HepG2 (cell line): Measurements from ENCODE around the gene GPS1. TPM values are rescaled to one million over a fixed set of nuclear protein-coding genes. Genes with fewer than 3 reads are reported as not detected.
A peak's percentile ranks its signal among the peaks of the same experiment; 100 is the strongest.

ENCODE experiments used
- CENPBD1 ChIP-seq: sonication (generic); formaldehyde crosslinking; IDR thresholded peaks from 2 replicates; pipeline ENCODE4 v1.8.0; 2022; ENCODE audit warnings: missing genetic modification reagents, low read depth, mild to moderate bottlenecking, borderline replicate concordance
- HMGA1 ChIP-seq: sonication (generic); formaldehyde crosslinking; conservative IDR thresholded peaks from 2 replicates; pipeline ENCODE4 v1.4.0; 2020; ENCODE audit warnings: missing genetic modification reagents
- HMGXB4 ChIP-seq, 2 experiments: sonication (generic) in 1 of 2; formaldehyde crosslinking in 1 of 2; IDR thresholded peaks; 2 replicates each; pipeline versions ENCODE4 v1.4.0 to v1.6.1; 2018 to 2020; ENCODE audit warnings: missing genetic modification reagents in 2 of 2, borderline replicate concordance in 1 of 2, low read depth in 1 of 2, mild to moderate bottlenecking in 1 of 2, missing biosample characterization in 1 of 2
- MBNL3 ChIP-seq: fragments of 250-450 bp; sonication (Bioruptor Pico); conservative IDR thresholded peaks from 2 replicates; pipeline ENCODE4 v1.8.0; 2022; ENCODE audit warnings: mild to moderate bottlenecking, inconsistent platforms
- MYC ChIP-seq: sonication (generic); formaldehyde crosslinking; IDR thresholded peaks from 2 replicates; pipeline ENCODE4 v1.9.0; 2021; ENCODE audit warnings: missing genetic modification reagents, borderline replicate concordance
- PHF21A ChIP-seq: sonication (generic); formaldehyde crosslinking; IDR thresholded peaks from 2 replicates; pipeline ENCODE4 v1.5.0; 2020; ENCODE audit warnings: mild to moderate bottlenecking, missing genetic modification reagents
- RXRA ChIP-seq: sonication (generic); formaldehyde crosslinking; IDR thresholded peaks from 2 replicates; pipeline ENCODE4 v1.5.1; 2020; ENCODE audit warnings: missing genetic modification reagents
- RXRB ChIP-seq: IDR thresholded peaks from 2 replicates; pipeline ENCODE4 v1.6.1; 2016; ENCODE audit warnings: borderline replicate concordance, missing genetic modification reagents, missing compliant biosample characterization
- SALL1 ChIP-seq: sonication (generic); formaldehyde crosslinking; IDR thresholded peaks from 2 replicates; pipeline ENCODE4 v1.8.0; 2022; ENCODE audit warnings: mild to moderate bottlenecking, missing genetic modification reagents
- SALL2 ChIP-seq: sonication (generic); formaldehyde crosslinking; IDR thresholded peaks from 2 replicates; pipeline ENCODE4 v1.8.1; 2023; ENCODE audit warnings: mild to moderate bottlenecking, missing genetic modification reagents, inconsistent platforms
- polyA plus RNA-seq, 8 experiments: library from polyadenylated mRNA; depleted of rRNA in 3 of 8; stranded (reverse) in 7 of 8; unstranded in 1 of 8; fragments of >200 nt; fragmentation: Illumina TruSeq in 4 of 8; extraction: Trizol in 4 of 8; gene quantifications; 2 replicates each; pipeline versions ENCODE4 v1.2.1 to v1.2.3, GENCODE V29; 2011 to 2016; ENCODE audit warnings: low read depth in 4 of 8, missing spikeins in 1 of 8, mixed read lengths in 1 of 8; ENCODE audit not compliant: insufficient read depth in 1 of 8
- total RNA-seq, 5 experiments: library from RNA; depleted of rRNA; stranded (reverse); fragments of >200 nt; fragmentation: Illumina TruSeq; extraction: Trizol; gene quantifications; 2 replicates each; pipeline ENCODE4 v1.2.3, GENCODE V29; 2016; ENCODE audit warnings: low read depth in 1 of 5
- TF ChIP-seq, protein P1 (sequence below): fragments of 450-650 bp; IDR thresholded peaks from 2 replicates; pipeline ENCODE4 v1.6.1; 2017; ENCODE audit warnings: mild to moderate bottlenecking
- TF ChIP-seq, protein P2 (sequence below): conservative IDR thresholded peaks from 2 replicates; pipeline ENCODE4 v1.6.1; 2018; ENCODE audit warnings: missing genetic modification reagents
- TF ChIP-seq, protein P3 (sequence below): IDR thresholded peaks from 2 replicates; pipeline ENCODE4 v1.6.1; 2016; ENCODE audit warnings: missing genetic modification reagents, missing compliant biosample characterization
- TF ChIP-seq, protein P4 (sequence below): sonication (generic); formaldehyde crosslinking; IDR thresholded peaks from 2 replicates; pipeline ENCODE4 v1.4.0; 2020; ENCODE audit warnings: missing genetic modification reagents

The GPS1 gene
- total and polyA plus RNA-seq, 2 of the 13 experiments (the other 11 are each of a cell fraction or from before 2014, with no cell fraction given), result 124 to 128 TPM

- TF ChIP-seq, protein P1, sequence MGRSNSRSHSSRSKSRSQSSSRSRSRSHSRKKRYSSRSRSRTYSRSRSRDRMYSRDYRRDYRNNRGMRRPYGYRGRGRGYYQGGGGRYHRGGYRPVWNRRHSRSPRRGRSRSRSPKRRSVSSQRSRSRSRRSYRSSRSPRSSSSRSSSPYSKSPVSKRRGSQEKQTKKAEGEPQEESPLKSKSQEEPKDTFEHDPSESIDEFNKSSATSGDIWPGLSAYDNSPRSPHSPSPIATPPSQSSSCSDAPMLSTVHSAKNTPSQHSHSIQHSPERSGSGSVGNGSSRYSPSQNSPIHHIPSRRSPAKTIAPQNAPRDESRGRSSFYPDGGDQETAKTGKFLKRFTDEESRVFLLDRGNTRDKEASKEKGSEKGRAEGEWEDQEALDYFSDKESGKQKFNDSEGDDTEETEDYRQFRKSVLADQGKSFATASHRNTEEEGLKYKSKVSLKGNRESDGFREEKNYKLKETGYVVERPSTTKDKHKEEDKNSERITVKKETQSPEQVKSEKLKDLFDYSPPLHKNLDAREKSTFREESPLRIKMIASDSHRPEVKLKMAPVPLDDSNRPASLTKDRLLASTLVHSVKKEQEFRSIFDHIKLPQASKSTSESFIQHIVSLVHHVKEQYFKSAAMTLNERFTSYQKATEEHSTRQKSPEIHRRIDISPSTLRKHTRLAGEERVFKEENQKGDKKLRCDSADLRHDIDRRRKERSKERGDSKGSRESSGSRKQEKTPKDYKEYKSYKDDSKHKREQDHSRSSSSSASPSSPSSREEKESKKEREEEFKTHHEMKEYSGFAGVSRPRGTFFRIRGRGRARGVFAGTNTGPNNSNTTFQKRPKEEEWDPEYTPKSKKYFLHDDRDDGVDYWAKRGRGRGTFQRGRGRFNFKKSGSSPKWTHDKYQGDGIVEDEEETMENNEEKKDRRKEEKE, result no peak
- TF ChIP-seq CENPBD1 (CRISPR knock-in tag) (no peak), HMGXB4 (CRISPR knock-in tag; IDR thresholded peaks at IDR 0.05; ENCODE audit: borderline replicate concordance in 1 of 2, low read depth in 1 of 2) (peak in 1 of 2 experiments; percentile 16; a peak in 1 of 4 replicates), SALL2 (CRISPR knock-in tag) (peak; percentile 34; the same call in 1 of the 2 replicates), SALL1 (CRISPR knock-in tag) (peak; percentile 86), HMGA1 (CRISPR knock-in tag) (no peak), MYC (CRISPR knock-in tag) (peak; percentile 86), RXRB (peak; percentile 97), PHF21A (peak; percentile 96), RXRA (peak; percentile 97), MBNL3 (CRISPR knock-in tag) (no peak)
- TF ChIP-seq, protein P2, sequence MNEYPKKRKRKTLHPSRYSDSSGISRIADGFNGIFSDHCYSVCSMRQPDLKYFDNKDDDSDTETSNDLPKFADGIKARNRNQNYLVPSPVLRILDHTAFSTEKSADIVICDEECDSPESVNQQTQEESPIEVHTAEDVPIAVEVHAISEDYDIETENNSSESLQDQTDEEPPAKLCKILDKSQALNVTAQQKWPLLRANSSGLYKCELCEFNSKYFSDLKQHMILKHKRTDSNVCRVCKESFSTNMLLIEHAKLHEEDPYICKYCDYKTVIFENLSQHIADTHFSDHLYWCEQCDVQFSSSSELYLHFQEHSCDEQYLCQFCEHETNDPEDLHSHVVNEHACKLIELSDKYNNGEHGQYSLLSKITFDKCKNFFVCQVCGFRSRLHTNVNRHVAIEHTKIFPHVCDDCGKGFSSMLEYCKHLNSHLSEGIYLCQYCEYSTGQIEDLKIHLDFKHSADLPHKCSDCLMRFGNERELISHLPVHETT, result peak; percentile 35
- TF ChIP-seq, protein P3, sequence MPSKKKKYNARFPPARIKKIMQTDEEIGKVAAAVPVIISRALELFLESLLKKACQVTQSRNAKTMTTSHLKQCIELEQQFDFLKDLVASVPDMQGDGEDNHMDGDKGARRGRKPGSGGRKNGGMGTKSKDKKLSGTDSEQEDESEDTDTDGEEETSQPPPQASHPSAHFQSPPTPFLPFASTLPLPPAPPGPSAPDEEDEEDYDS (CRISPR knock-in tag), result peak; percentile 60
- TF ChIP-seq, protein P4, sequence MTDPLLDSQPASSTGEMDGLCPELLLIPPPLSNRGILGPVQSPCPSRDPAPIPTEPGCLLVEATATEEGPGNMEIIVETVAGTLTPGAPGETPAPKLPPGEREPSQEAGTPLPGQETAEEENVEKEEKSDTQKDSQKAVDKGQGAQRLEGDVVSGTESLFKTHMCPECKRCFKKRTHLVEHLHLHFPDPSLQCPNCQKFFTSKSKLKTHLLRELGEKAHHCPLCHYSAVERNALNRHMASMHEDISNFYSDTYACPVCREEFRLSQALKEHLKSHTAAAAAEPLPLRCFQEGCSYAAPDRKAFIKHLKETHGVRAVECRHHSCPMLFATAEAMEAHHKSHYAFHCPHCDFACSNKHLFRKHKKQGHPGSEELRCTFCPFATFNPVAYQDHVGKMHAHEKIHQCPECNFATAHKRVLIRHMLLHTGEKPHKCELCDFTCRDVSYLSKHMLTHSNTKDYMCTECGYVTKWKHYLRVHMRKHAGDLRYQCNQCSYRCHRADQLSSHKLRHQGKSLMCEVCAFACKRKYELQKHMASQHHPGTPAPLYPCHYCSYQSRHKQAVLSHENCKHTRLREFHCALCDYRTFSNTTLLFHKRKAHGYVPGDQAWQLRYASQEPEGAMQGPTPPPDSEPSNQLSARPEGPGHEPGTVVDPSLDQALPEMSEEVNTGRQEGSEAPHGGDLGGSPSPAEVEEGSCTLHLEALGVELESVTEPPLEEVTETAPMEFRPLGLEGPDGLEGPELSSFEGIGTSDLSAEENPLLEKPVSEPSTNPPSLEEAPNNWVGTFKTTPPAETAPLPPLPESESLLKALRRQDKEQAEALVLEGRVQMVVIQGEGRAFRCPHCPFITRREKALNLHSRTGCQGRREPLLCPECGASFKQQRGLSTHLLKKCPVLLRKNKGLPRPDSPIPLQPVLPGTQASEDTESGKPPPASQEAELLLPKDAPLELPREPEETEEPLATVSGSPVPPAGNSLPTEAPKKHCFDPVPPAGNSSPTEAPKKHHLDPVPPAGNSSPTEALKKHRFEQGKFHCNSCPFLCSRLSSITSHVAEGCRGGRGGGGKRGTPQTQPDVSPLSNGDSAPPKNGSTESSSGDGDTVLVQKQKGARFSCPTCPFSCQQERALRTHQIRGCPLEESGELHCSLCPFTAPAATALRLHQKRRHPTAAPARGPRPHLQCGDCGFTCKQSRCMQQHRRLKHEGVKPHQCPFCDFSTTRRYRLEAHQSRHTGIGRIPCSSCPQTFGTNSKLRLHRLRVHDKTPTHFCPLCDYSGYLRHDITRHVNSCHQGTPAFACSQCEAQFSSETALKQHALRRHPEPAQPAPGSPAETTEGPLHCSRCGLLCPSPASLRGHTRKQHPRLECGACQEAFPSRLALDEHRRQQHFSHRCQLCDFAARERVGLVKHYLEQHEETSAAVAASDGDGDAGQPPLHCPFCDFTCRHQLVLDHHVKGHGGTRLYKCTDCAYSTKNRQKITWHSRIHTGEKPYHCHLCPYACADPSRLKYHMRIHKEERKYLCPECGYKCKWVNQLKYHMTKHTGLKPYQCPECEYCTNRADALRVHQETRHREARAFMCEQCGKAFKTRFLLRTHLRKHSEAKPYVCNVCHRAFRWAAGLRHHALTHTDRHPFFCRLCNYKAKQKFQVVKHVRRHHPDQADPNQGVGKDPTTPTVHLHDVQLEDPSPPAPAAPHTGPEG, result no peak; the same call in 1 of the 2 replicates
Measured at GRCh38 chr17:82101767-82102679, 50.3 kb downstream of the GPS1 start (continued).
